Pancreas (tissue), 10 donors: Measurements from ENCODE around the gene GPR32. TPM values are rescaled to one million over a fixed set of nuclear protein-coding genes. Genes with fewer than 3 reads are reported as not detected.
A peak's percentile ranks its signal among the peaks of the same experiment; 100 is the strongest.
"Not testable (repeated sequence)": the region's sequence is repeated elsewhere in the genome, so short reads cannot be mapped to it uniquely, and the experiment has no call there.

Source experiments
- ATAC-seq, 4 donors: fragments of 200-7000 bp; cut with Tn5 transposase; one replicate each; pipeline versions ENCODE4 v1.8.0 to v1.9.1; 2020; ENCODE audit warnings: mild to moderate bottlenecking in 4 of 4, moderate library complexity in 4 of 4
- DNase-seq, 6 donors: peaks; one replicate each; pipeline ENCODE4 v3.0.0-alpha.2; 2020
- FAIRE-seq: peaks from 2 replicates; lab custom pipeline; 2012; peaks lifted over from hg19 to GRCh38; lab: Jason Lieb, UNC
- H3K27ac ChIP-seq, 4 donors: fragments of 200-600 bp; sonication (generic); 1 replicate in 3 of 4; 2 replicates in 1 of 4; pipeline versions ENCODE4 v1.5.0 to v1.8.0; 2020
- H3K27me3 ChIP-seq, 4 donors: fragments of 200-600 bp; one replicate each; pipeline ENCODE4 v1.8.0; 2021
- H3K36me3 ChIP-seq, 3 donors: fragments of 200-600 bp; sonication (generic) in 1 of 3; one replicate each; pipeline versions ENCODE4 v1.5.0 to v1.8.0; 2020 to 2021
- H3K4me1 ChIP-seq, 3 donors: fragments of 200-600 bp; one replicate each; pipeline ENCODE4 v1.8.0; 2021
- H3K4me3 ChIP-seq, 4 donors: fragments of 200-600 bp; sonication (generic) in 2 of 4; one replicate each; pipeline versions ENCODE4 v1.5.0 to v1.8.0; 2020 to 2021
- H3K9me3 ChIP-seq, 4 donors: fragments of 200-600 bp; one replicate each; pipeline ENCODE4 v1.8.0; 2021
- CTCF ChIP-seq, 4 donors: fragments of 200-600 bp; sonication (generic) in 3 of 4; IDR thresholded peaks; one replicate each; pipeline versions ENCODE4 v1.5.0 to v1.8.0; 2021; ENCODE audit warnings: antibody characterized with exemption in 4 of 4
- WGBS, 2 donors: extraction: QIAGEN DNeasy Blood & Tissue Kit; methylation state at CpG; one replicate each; pipeline ENCODE4 v1.1.7; 2013; 5-methylcytosine and 5-hydroxymethylcytosine counted together
- intact Hi-C, 3 donors: fragments of 100-400 bp; cut with DNase I; formaldehyde crosslinking; loops; one replicate each; pipeline versions ENCODE4 v1.11.1 to v1.14.2; 2022
- polyA plus RNA-seq, 2 donors: library from polyadenylated mRNA; stranded (reverse); fragments of 200-250 nt; gene quantifications; one replicate each; pipeline ENCODE4 v1.2.3, GENCODE V29; 2013
- total RNA-seq, 6 donors: library from RNA; stranded (reverse); fragmentation: NEBNext Ultra II Directional in 4 of 6; extraction: Animal tissue kit (Norgen Biotek cat#: 25700) in 4 of 6; gene quantifications; one replicate each; pipeline versions ENCODE4 v1.2.1 to v1.2.4, GENCODE V29; 2021 to 2023
- donor health status: healthy with polysubstance abuse.
- donor health status: DM: no; HTN: no; CAD: no; lungs with moderate emphysema.
- donor health status: DM: no; HTN: no; CAD: no.
- donor health status: control.
- donor health status: control.
- donor health status: Bipolar disorder and iron deficiency.
- donor health status: DM: yes; HTN: yes; CAD: no.
- donor health status: DM: no; HTN: no; CAD: no.
- donor health status: DM: no; HTN: no; CAD: no.
- donor health status: DM: yes; HTN: yes; CAD: no.

Gene GPR32
- total and polyA plus RNA-seq, 8 donors = not detected

GRCh38 chr19:50803633-50804419 is 33.6 kb downstream of the GPR32 start:
- Histone ChIP-seq H3K27me3 (no peaks in the 10 kb centered on the region), H3K9me3 (no peaks in the 10 kb centered on the region), H3K4me1 (peaks cover 0 to 16% (median 15%) of the 10 kb centered on the region in 3 donors), H3K27ac (peak overlapping the region; percentile 96 to 100 (median 98)), H3K4me3 (peak overlapping the region; percentile 69 to 95 (median 90)), H3K36me3 (peaks cover 0 to 20% (median 6%) of the 10 kb centered on the region in 3 donors)
- peak in 1 of 6 donors; percentile 55 for DNase-seq
- intact Hi-C loops = no loop called here
- no peak for TF ChIP-seq CTCF (IDR thresholded peaks at IDR 0.05)
- FAIRE-seq = no peak
- 0 to 1% methylated on average over 40 of the region's 40 CpGs for WGBS, 2 donors
- peak; percentile 6 to 24 (median 12) for ATAC-seq

- FAIRE-seq = peak; percentile 87
Measured at GRCh38 chr19:50804420-50805272, 34.4 kb downstream of the GPR32 start.

GRCh38 chr19:50808856-50809255 is 38.6 kb downstream of the GPR32 start:
- Histone ChIP-seq H3K4me3 (no peak overlapping the region), H3K27me3 (no peaks in the 10 kb centered on the region), H3K27ac (no peak overlapping the region), H3K9me3 (no peaks in the 10 kb centered on the region), H3K36me3 (no peaks in the 10 kb centered on the region), H3K4me1 (peaks cover 0 to 3% (median 0%) of the 10 kb centered on the region in 3 donors)
- TF ChIP-seq CTCF (IDR thresholded peaks at IDR 0.05) = no peak
- no peak for DNase-seq
- no peak for FAIRE-seq
- 51 to 52% methylated on average over 1 of the region's 1 CpG for WGBS, 2 donors
- ATAC-seq = no peak
- intact Hi-C loops = no loop called here

More at GRCh38 chr19:50804420-50805272, 34.4 kb downstream of the GPR32 start:
- DNase-seq = peak; percentile 96 to 100 (median 99)
- Histone ChIP-seq H3K4me1 (peaks cover 0 to 16% (median 15%) of the 10 kb centered on the region in 3 donors), H3K9me3 (no peaks in the 10 kb centered on the region), H3K36me3 (peaks cover 0 to 15% (median 6%) of the 10 kb centered on the region in 3 donors), H3K27ac (peak overlapping the region; percentile 96 to 100 (median 98)), H3K4me3 (peak overlapping the region; percentile 69 to 95 (median 90)), H3K27me3 (no peaks in the 10 kb centered on the region)
- WGBS, 2 donors = 0 to 1% methylated on average over 61 to 62 of the region's 62 CpGs
- intact Hi-C loops = no loop called here
- no peak for TF ChIP-seq CTCF (IDR thresholded peaks at IDR 0.05)
- peak; percentile 98 to 99 (median 98) for ATAC-seq

- H3K9me3 ChIP-seq = not testable (repeated sequence)
Measured at GRCh38 chr19:50811622-50812238, 41.5 kb downstream of the GPR32 start.

GRCh38 chr19:50812474-50812873 is 42.2 kb downstream of the GPR32 start:
- H3K27ac ChIP-seq = no peak overlapping the region
- 58 to 71% methylated on average over 3 of the region's 3 CpGs for WGBS, 2 donors
- TF ChIP-seq CTCF (IDR thresholded peaks at IDR 0.05) = no peak
- FAIRE-seq (no peak), DNase-seq (peak in 1 of 6 donors; percentile 34), ATAC-seq (no peak)
- no peaks in the 10 kb centered on the region for H3K9me3 ChIP-seq
- no peaks in the 10 kb centered on the region for H3K27me3 ChIP-seq
- intact Hi-C loops = no loop called here
- H3K4me1 ChIP-seq = no peaks in the 10 kb centered on the region
- no peak overlapping the region for H3K4me3 ChIP-seq
- H3K36me3 ChIP-seq = no peaks in the 10 kb centered on the region

More at GRCh38 chr19:50811622-50812238, 41.5 kb downstream of the GPR32 start:
- 60 to 64% methylated on average over 2 to 3 of the region's 3 CpGs for WGBS, 2 donors
- H3K4me1 ChIP-seq, H3K36me3 ChIP-seq, H3K4me3 ChIP-seq, FAIRE-seq, intact Hi-C loops, H3K27me3 ChIP-seq, H3K27ac ChIP-seq, ATAC-seq: not testable (repeated sequence)
- DNase-seq = peak in 1 of 6 donors; percentile 20
